RWPE1 (cell line): ENCODE results near the gene TH.

Experiments
- CTCF ChIA-PET: fragments of 350-600 bp; sonication (Branson Sonifier 250); formaldehyde crosslinking; extraction: SDS; loops from one replicate; lab custom pipeline; 2021; lab: Yijun Ruan, JAX
- POLR2A ChIA-PET: fragments of 400-600 bp; formaldehyde crosslinking; extraction: SDS; loops from one replicate; lab custom pipeline; 2020; ENCODE audit warnings: antibody characterized with exemption; ENCODE audit not compliant: low non-redundant PET; lab: Yijun Ruan, JAX
- DNase-seq: peaks from one replicate; pipeline ENCODE4 v3.0.0; 2012; ENCODE audit warnings: low spot score
- H3K27ac ChIP-seq: fragments of 450-650 bp; 2 replicates; pipeline ENCODE4 v1.5.1; 2017
- TF ChIP-seq, protein P1 (sequence below): fragments of 450-650 bp; conservative IDR thresholded peaks from 2 replicates; pipeline ENCODE4 v1.5.1; 2017; ENCODE audit warnings: low read depth, mild to moderate bottlenecking

TH gene

DNA sequence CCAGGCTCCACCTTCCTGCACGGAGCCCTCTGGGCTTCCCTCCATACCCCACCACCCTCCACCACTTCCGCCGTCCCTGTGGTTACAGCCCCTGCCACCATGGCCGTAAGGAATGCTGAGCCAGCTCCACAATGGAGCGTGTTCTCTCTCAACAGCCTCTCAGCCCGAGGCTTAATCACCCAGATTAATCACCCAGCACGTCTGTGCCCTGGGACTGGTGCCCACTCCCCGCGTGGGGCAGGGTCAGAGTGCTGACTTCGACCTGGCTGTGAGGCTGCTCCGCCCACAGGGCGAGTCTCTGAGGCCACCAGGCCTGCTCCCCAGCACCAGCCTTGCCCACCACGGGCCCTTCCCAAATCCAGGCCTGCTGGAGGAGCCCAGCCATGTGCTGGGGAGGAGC is 4.0 kb upstream of the TH start:
- ChIA-PET CTCF (no interaction called here), POLR2A (no interaction called here)
- H3K27ac ChIP-seq, result peak overlapping the region; percentile 99
- peak; percentile 32 for DNase-seq
- TF ChIP-seq, protein P1, sequence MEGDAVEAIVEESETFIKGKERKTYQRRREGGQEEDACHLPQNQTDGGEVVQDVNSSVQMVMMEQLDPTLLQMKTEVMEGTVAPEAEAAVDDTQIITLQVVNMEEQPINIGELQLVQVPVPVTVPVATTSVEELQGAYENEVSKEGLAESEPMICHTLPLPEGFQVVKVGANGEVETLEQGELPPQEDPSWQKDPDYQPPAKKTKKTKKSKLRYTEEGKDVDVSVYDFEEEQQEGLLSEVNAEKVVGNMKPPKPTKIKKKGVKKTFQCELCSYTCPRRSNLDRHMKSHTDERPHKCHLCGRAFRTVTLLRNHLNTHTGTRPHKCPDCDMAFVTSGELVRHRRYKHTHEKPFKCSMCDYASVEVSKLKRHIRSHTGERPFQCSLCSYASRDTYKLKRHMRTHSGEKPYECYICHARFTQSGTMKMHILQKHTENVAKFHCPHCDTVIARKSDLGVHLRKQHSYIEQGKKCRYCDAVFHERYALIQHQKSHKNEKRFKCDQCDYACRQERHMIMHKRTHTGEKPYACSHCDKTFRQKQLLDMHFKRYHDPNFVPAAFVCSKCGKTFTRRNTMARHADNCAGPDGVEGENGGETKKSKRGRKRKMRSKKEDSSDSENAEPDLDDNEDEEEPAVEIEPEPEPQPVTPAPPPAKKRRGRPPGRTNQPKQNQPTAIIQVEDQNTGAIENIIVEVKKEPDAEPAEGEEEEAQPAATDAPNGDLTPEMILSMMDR, result no peak

- CTCF ChIA-PET, result interaction anchor here (0.6 to 0.7 kb wide), 2 partner anchors 18 to 132 kb away, joined by 3 to 4 read pairs; no protein-coding TSS in a partner anchor
- peak overlapping the region; percentile 99 for H3K27ac ChIP-seq
- DNase-seq, result no peak
- TF ChIP-seq, protein P1, result no peak
- POLR2A ChIA-PET, result no interaction called here
Measured at GRCh38 chr11:2174361-2174760, 2.7 kb upstream of the TH start.

GRCh38 chr11:2173761-2174160 is 2.1 kb upstream of the TH start:
- ChIA-PET POLR2A (no interaction called here), CTCF (interaction anchor here (0.5 to 0.6 kb wide), 3 partner anchors 18 to 235 kb away, joined by 3 read pairs; no protein-coding TSS in a partner anchor)
- TF ChIP-seq, protein P1, result no peak
- DNase-seq, result no peak
- H3K27ac ChIP-seq, result peak overlapping the region; percentile 99

- TF ChIP-seq, protein P1, result no peak; the same call in 1 of the 2 replicates
- H3K27ac ChIP-seq, result peak overlapping the region; percentile 99
- CTCF ChIA-PET, result interaction anchor here (0.6 kb wide), 1 partner anchor 17 kb away, joined by 3 read pairs; no protein-coding TSS in a partner anchor
- DNase-seq, result no peak
- POLR2A ChIA-PET, result no interaction called here
Measured at GRCh38 chr11:2173150-2173693, 1.6 kb upstream of the TH start.

GRCh38 chr11:2172676-2173075 is 1.1 kb upstream of the TH start:
- CTCF ChIA-PET, result interaction anchor here (0.5 kb wide), 1 partner anchor 248 kb away, joined by 3 read pairs; no protein-coding TSS in a partner anchor
- TF ChIP-seq, protein P1, result no peak
- peak overlapping the region; percentile 99 for H3K27ac ChIP-seq
- DNase-seq, result no peak
- POLR2A ChIA-PET, result no interaction called here

DNA sequence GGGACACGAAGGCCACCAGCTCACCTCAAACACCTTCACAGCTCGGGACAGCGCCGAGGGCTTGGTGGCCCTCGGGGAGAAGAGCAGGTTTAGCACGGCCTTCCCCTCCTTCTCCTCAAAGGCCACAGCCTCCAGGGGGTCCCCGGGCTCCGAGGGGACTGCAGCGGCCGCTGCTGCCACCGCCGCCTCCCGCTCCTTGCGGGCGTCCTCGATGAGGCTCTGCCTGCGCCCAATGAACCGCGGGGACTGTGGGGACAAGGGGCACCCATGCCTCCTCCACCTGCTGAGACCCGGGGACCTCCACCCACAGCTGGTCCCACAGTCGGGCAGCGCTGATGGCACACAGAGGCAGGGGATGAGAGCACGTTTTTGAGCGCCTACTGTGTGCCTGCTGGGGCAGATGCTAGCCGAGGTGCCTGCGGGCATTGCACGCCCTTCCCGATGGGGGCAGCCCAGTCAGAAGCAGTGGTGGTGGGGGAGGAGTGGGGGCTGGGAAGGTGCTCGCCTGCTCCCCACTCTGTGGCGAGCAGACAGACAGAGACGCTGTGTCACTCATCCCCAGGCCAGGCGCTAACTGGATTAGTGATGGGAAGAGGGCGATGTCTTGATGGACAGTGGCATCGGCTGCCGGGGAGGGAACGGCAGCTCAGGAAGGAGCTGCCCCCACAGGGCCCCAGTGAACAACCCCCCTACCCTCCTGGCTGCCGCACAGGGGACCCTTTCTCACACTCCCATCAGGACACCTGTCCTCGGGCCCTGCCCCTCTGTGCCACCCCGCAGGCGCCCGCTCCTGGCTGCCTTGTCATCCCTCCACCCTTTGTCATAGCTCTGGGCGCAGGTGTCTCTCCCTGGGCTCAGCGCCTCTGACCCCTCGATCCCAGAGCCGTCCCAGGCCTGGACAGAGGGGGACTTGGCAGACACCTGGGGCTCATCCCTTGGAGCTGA is 1.7 kb downstream of the TH start:
- peak overlapping the region; percentile 4; the same call in 1 of the 2 replicates for H3K27ac ChIP-seq
- CTCF ChIA-PET, result interaction anchor here (0.7 to 1.1 kb wide), 3 partner anchors 14 to 269 kb away, joined by 3 to 6 read pairs (median 3); no protein-coding TSS in a partner anchor
- POLR2A ChIA-PET, result no interaction called here
- TF ChIP-seq, protein P1, result no peak
- no peak for DNase-seq
